ENCODE measurements around the gene ZNHIT6.

Gene ZNHIT6

DNA sequence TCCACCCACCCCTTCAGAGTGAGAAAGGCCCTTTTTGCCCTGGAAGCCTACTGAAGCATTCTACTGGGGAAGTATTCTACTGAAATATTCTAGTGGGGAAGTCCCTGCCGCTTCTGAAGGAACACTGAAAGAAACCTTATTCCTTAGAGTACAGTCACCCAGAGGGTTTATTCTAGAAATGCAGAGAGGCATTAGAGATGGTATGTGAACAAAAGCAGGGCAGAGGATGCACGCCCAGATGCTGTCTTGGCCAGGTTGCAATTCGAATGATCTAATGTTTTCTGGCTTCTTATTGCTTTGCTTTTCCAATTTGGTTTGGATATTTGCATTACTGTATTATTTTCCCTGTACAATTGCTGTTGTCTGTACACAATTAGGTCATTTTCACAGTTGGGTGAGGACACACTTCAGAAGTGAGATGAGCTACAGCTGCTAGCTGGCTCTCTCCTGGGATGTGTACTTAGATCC lies 90.6 kb downstream of the ZNHIT6 start:
- peaks cover 19% of the 10 kb centered on the region for H3K36me3 Mint-ChIP-seq (ENCODE audit: low read depth)
- no peaks in the 10 kb centered on the region for H3K27me3 Mint-ChIP-seq (ENCODE audit: low read depth)
- H3K9me3 Mint-ChIP-seq: peaks cover 23% of the 10 kb centered on the region
- no peak overlapping the region for H3K4me3 Mint-ChIP-seq
- peaks cover 5% of the 10 kb centered on the region for H3K4me1 Mint-ChIP-seq
- no peak overlapping the region for H3K27ac Mint-ChIP-seq
- TF ChIP-seq, protein P1, sequence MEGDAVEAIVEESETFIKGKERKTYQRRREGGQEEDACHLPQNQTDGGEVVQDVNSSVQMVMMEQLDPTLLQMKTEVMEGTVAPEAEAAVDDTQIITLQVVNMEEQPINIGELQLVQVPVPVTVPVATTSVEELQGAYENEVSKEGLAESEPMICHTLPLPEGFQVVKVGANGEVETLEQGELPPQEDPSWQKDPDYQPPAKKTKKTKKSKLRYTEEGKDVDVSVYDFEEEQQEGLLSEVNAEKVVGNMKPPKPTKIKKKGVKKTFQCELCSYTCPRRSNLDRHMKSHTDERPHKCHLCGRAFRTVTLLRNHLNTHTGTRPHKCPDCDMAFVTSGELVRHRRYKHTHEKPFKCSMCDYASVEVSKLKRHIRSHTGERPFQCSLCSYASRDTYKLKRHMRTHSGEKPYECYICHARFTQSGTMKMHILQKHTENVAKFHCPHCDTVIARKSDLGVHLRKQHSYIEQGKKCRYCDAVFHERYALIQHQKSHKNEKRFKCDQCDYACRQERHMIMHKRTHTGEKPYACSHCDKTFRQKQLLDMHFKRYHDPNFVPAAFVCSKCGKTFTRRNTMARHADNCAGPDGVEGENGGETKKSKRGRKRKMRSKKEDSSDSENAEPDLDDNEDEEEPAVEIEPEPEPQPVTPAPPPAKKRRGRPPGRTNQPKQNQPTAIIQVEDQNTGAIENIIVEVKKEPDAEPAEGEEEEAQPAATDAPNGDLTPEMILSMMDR (IDR thresholded peaks at IDR 0.05; ENCODE audit: unreplicated experiment in 3 of 3): no peak

DNA sequence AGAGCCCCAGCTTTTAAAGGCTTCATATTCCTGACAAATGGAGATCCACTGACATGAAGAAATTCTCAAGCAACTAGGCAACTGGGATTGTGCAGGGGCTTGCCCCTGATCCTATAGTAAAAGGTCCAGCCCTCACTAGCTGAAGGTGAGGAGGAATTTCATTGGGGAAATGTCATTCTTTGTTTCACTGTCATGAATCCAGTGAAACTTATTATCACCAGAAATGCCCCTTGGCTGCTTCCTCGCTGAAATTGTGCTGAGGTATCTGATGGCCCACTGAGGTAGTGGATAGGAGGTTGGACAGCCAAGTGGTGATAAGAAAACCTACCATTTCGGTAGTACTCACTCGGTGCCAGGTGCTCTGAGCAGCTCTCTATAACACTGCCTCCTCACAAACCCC lies 91.5 kb downstream of the ZNHIT6 start:
- peaks cover 15% of the 10 kb centered on the region for H3K9me3 Mint-ChIP-seq
- H3K27ac Mint-ChIP-seq: no peak overlapping the region
- H3K4me3 Mint-ChIP-seq: no peak overlapping the region
- H3K27me3 Mint-ChIP-seq (ENCODE audit: low read depth): no peaks in the 10 kb centered on the region
- TF ChIP-seq, protein P1 (IDR thresholded peaks at IDR 0.05; ENCODE audit: unreplicated experiment in 3 of 3): no peak
- H3K4me1 Mint-ChIP-seq: peaks cover 13% of the 10 kb centered on the region
- peaks cover 12% of the 10 kb centered on the region for H3K36me3 Mint-ChIP-seq (ENCODE audit: low read depth)

DNA sequence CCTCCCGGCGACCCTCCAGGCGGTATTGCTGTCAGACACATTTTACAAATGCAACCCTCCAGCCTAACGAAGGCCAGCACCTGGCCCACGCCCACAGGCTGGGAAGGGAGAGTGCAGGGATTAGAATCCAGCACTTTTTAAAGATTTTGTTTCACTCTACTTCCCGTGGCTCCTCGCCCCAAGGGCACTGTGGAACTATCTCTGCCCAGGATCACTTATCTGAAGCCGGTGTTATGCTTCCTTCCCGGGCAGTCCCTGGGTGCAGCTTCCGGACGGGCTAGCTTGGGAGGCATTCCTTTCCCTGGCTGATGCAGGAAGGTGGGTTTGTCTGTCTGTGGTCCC lies 91.9 kb downstream of the ZNHIT6 start:
- peaks cover 13% of the 10 kb centered on the region for H3K9me3 Mint-ChIP-seq
- TF ChIP-seq, protein P1 (IDR thresholded peaks at IDR 0.05; ENCODE audit: unreplicated experiment in 3 of 3): no peak
- H3K4me3 Mint-ChIP-seq: no peak overlapping the region
- peaks cover 17% of the 10 kb centered on the region for H3K4me1 Mint-ChIP-seq
- H3K36me3 Mint-ChIP-seq (ENCODE audit: low read depth): peaks cover 9% of the 10 kb centered on the region
- no peak overlapping the region for H3K27ac Mint-ChIP-seq
- no peaks in the 10 kb centered on the region for H3K27me3 Mint-ChIP-seq (ENCODE audit: low read depth)

DNA sequence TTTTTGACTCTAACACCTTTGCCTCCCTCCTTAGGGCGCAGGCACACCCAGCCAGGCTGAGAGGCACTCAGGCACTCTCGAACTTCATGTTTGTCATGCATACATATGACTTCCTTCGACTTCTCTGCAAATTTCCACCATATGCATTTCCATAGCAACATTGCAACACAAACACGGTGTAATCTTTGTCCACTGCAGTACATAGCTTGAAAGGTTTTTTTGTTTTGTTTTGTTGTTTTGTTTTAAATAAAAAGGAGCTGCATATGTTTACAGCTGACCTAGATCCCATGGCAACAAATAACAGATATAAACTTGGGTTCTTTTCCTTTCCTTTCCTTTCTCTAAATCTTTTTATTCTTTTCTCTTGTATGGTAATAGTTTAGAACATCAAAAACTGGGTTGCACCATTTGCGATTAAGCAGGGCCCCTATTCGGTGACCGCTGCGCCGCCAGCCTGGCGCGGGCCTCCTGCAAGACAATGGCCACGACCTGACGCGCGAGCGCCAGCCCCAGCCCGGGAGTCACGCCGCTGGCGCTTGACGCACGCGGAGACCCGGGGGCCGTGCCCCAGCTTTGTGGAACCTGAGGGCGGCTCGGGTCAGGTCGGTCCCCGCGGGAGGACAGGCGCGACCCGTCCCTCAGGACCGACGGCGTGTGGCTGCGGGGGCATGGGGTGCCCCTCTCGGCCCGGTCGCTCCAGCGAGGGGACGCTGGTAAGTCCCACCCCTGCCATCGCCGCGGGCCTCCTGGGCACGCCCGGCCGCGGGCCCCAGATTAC lies 92.5 kb downstream of the ZNHIT6 start:
- H3K4me1 Mint-ChIP-seq: peaks cover 19% of the 10 kb centered on the region
- no peak overlapping the region for H3K4me3 Mint-ChIP-seq
- no peak overlapping the region for H3K27ac Mint-ChIP-seq
- H3K27me3 Mint-ChIP-seq (ENCODE audit: low read depth): no peaks in the 10 kb centered on the region
- H3K9me3 Mint-ChIP-seq: peaks cover 8% of the 10 kb centered on the region
- TF ChIP-seq, protein P1 (IDR thresholded peaks at IDR 0.05; ENCODE audit: unreplicated experiment in 3 of 3): no peak
- peaks cover 5% of the 10 kb centered on the region for H3K36me3 Mint-ChIP-seq (ENCODE audit: low read depth)

DNA sequence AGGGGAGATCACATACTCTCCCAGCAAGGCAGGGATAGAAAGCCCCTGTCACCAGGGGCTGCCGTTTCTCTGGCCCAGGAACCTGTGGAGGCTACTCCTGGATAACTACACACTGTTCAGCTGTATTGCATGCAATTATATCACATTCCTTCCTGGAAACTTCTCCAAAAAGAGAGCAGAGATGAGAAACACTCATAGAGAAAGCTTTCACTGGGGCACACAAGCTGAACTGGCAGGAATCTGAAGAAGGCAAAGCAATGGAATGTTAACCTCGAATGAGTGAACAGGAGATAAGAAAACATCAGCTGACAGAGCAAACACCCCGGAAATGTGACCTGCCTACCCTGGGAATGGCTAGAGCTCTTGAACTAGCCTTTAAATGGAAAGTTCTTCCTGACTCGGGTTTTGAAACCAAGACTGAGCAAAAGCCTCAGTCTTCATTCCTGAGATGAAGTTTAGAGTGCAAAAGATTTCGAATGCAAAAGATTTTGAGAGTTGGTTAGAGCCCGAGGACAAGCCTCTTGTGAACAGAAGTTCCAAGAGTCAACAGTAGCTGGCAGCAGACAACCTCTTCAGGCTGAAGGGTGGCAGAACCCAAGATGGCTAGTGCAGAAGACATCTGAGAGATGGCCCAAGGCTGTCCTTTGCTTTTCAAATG lies 95.4 kb downstream of the ZNHIT6 start:
- peaks cover 3% of the 10 kb centered on the region for H3K27me3 Mint-ChIP-seq (ENCODE audit: low read depth)
- TF ChIP-seq, protein P1 (IDR thresholded peaks at IDR 0.05; ENCODE audit: unreplicated experiment in 3 of 3): no peak
- H3K4me1 Mint-ChIP-seq: peaks cover 19% of the 10 kb centered on the region
- H3K27ac Mint-ChIP-seq: peak overlapping the region; percentile 39 to 62 (median 53)
- H3K36me3 Mint-ChIP-seq (ENCODE audit: low read depth): no peaks in the 10 kb centered on the region
- H3K4me3 Mint-ChIP-seq: no peak overlapping the region
- no peaks in the 10 kb centered on the region for H3K9me3 Mint-ChIP-seq

Data from nephron (organoid).